CD14-positive monocyte (primary cell): Measurements from ENCODE around the gene KRTAP4-4. TPM values are rescaled to one million over a fixed set of nuclear protein-coding genes. Genes with fewer than 3 reads are reported as not detected.

Source experiments
- DNase-seq, 3 donors: peaks; one replicate each; pipeline ENCODE4 v3.0.0-alpha.2; 2011 to 2022
- H2AFZ ChIP-seq: 2 replicates; pipeline ENCODE4 v1.6.0; 2012; ENCODE audit warnings: mild to moderate bottlenecking, low read depth, low read length, inconsistent platforms; ENCODE audit not compliant: insufficient read depth, poor library complexity, severe bottlenecking
- H3K27ac ChIP-seq, 2 donors: 1 replicate in 1 of 2; 2 replicates in 1 of 2; pipeline ENCODE4 v1.5.1; 2012 to 2013; ENCODE audit warnings: low read length in 2 of 2, control low read depth in 1 of 2, inconsistent platforms in 1 of 2, low read depth in 1 of 2, mild to moderate bottlenecking in 1 of 2
- H3K27me3 ChIP-seq, 2 donors: one replicate each; pipeline versions ENCODE4 v1.6.0 to v1.6.1; 2011 to 2013; ENCODE audit warnings: low read length in 2 of 2; ENCODE audit not compliant: control insufficient read depth in 2 of 2, insufficient read depth in 2 of 2
- H3K36me3 ChIP-seq, 2 donors: replicated peaks in 1 of 2; 1 replicate in 1 of 2; 2 replicates in 1 of 2; pipeline versions ENCODE4 v1.5.1 to v1.6.1; 2012 to 2013; ENCODE audit warnings: low read length in 2 of 2, control low read depth in 1 of 2, inconsistent platforms in 1 of 2, mild to moderate bottlenecking in 1 of 2; ENCODE audit not compliant: insufficient read depth in 2 of 2, control insufficient read depth in 1 of 2
- H3K4me1 ChIP-seq, 2 donors: 1 replicate in 1 of 2; 2 replicates in 1 of 2; pipeline versions ENCODE4 v1.5.1 to v1.6.1; 2012 to 2013; ENCODE audit warnings: low read length in 2 of 2, control low read depth in 1 of 2, inconsistent platforms in 1 of 2, mild to moderate bottlenecking in 1 of 2, moderate library complexity in 1 of 2; ENCODE audit not compliant: insufficient read depth in 2 of 2, control insufficient read depth in 1 of 2
- H3K4me2 ChIP-seq: replicated peaks from 2 replicates; pipeline ENCODE3; 2012; ENCODE audit warnings: low read length, moderate library complexity, mild to moderate bottlenecking; ENCODE audit not compliant: poor library complexity, severe bottlenecking; ENCODE audit errors: extremely low read depth
- H3K4me3 ChIP-seq, 3 experiments: fragments of 200-600 bp in 1 of 3; sonication (generic) in 1 of 3; replicated peaks in 1 of 3; 1 replicate in 2 of 3; 2 replicates in 1 of 3; pipeline ENCODE4 v1.5.1; 2011 to 2013; ENCODE audit warnings: low read length in 3 of 3, mild to moderate bottlenecking in 3 of 3, control low read depth in 2 of 3, low read depth in 2 of 3, inconsistent platforms in 1 of 3, moderate library complexity in 1 of 3
- H3K79me2 ChIP-seq: 2 replicates; pipeline ENCODE4 v1.6.0; 2012; ENCODE audit warnings: mild to moderate bottlenecking, control low read depth, inconsistent platforms, low read length, moderate library complexity; ENCODE audit not compliant: insufficient read depth
- H3K9ac ChIP-seq: 2 replicates; pipeline ENCODE4 v1.6.0; 2017; ENCODE audit warnings: low read length, mild to moderate bottlenecking; ENCODE audit not compliant: insufficient read depth, poor library complexity, severe bottlenecking
- H3K9me3 ChIP-seq, 2 donors: replicated peaks in 1 of 2; 1 replicate in 1 of 2; 2 replicates in 1 of 2; pipeline versions ENCODE4 v1.5.1 to v1.6.1; 2012 to 2013; ENCODE audit warnings: low read length in 2 of 2, control low read depth in 1 of 2; ENCODE audit not compliant: control insufficient read depth in 1 of 2, insufficient read depth in 1 of 2
- H4K20me1 ChIP-seq: 2 replicates; pipeline ENCODE4 v1.6.0; 2012; ENCODE audit warnings: mild to moderate bottlenecking, low read length, control low read depth, moderate library complexity; ENCODE audit not compliant: insufficient read depth
- H3K27ac Mint-ChIP-seq, 7 donors: one replicate each; pipeline ENCODE4 v1.8.0; 2020; ENCODE audit warnings: mild to moderate bottlenecking in 7 of 7, mixed read lengths in 7 of 7, moderate library complexity in 6 of 7, inconsistent platforms in 2 of 7
- H3K27me3 Mint-ChIP-seq, 3 donors: one replicate each; pipeline ENCODE4 v1.8.0; 2021 to 2022; ENCODE audit warnings: low read depth in 3 of 3, mild to moderate bottlenecking in 3 of 3, mixed read lengths in 3 of 3, moderate library complexity in 3 of 3, inconsistent platforms in 1 of 3
- H3K36me3 Mint-ChIP-seq, 2 donors: one replicate each; pipeline ENCODE4 v1.8.0; 2020; ENCODE audit warnings: mixed read lengths in 2 of 2, inconsistent platforms in 1 of 2, mild to moderate bottlenecking in 1 of 2
- H3K4me1 Mint-ChIP-seq: one replicate; pipeline ENCODE4 v1.8.0; 2020; ENCODE audit warnings: mild to moderate bottlenecking, mixed read lengths
- H3K4me3 Mint-ChIP-seq, 2 donors: one replicate each; pipeline ENCODE4 v1.8.0; 2020; ENCODE audit warnings: mild to moderate bottlenecking in 2 of 2, mixed read lengths in 2 of 2, moderate library complexity in 1 of 2
- H3K9me3 Mint-ChIP-seq, 7 donors: one replicate each; pipeline ENCODE4 v1.8.0; 2020 to 2022; ENCODE audit warnings: mixed read lengths in 7 of 7, mild to moderate bottlenecking in 6 of 7, moderate library complexity in 6 of 7, inconsistent platforms in 2 of 7
- CTCF ChIP-seq: fragments of 200-600 bp; IDR thresholded peaks from one replicate; pipeline ENCODE4 v1.8.0; 2022; ENCODE audit warnings: antibody characterized with exemption, mild to moderate bottlenecking
- WGBS: methylation state at CpG from one replicate; pipeline ENCODE4 v1.1.5; 2013; ENCODE audit warnings: missing lambda C conversion rate; ENCODE audit not compliant: insufficient coverage; 5-methylcytosine and 5-hydroxymethylcytosine counted together
- intact Hi-C, 2 donors: fragments of 100-400 bp; cut with micrococcal nuclease; formaldehyde crosslinking; loops; one replicate each; pipeline versions ENCODE4 v1.15.0 to v1.15.1; 2023
- polyA plus RNA-seq, 3 donors: library from polyadenylated mRNA; depleted of rRNA in 1 of 3; unstranded in 2 of 3; stranded (reverse) in 1 of 3; fragments of 300-500 nt in 2 of 3; fragments of >200 nt in 1 of 3; fragmentation: Illumina TruSeq in 2 of 3; gene quantifications; 1 replicate in 2 of 3; 2 replicates in 1 of 3; pipeline ENCODE4 v1.2.3, GENCODE V29; 2012 to 2021

The KRTAP4-4 gene
- polyA plus RNA-seq, 3 donors = not detected

GRCh38 chr17:41178341-41178740 lies 17.8 kb upstream of the KRTAP4-4 start:
- H3K27ac ChIP-seq = no peak overlapping the region
- H3K27me3 ChIP-seq = no peaks in the 10 kb centered on the region
- 100% methylated on average over 2 of the region's 3 CpGs for WGBS
- H3K4me2 ChIP-seq = no peak overlapping the region
- Mint-ChIP-seq H3K36me3 (no peaks in the 10 kb centered on the region), H3K27ac (no peak overlapping the region), H3K4me1 (peaks cover 18% of the 10 kb centered on the region), H3K9me3 (peaks cover 0 to 2% (median 0%) of the 10 kb centered on the region in 7 donors), H3K4me3 (no peak overlapping the region), H3K27me3 (peaks cover 0 to 6% (median 3%) of the 10 kb centered on the region in 3 donors)
- no peak overlapping the region for H3K9ac ChIP-seq
- DNase-seq = peak; percentile 1 to 52 (median 3)
- peaks cover 0 to 10% of the 10 kb centered on the region in 2 donors for H3K4me1 ChIP-seq
- H3K9me3 ChIP-seq = no peaks in the 10 kb centered on the region
- no peaks in the 10 kb centered on the region for H4K20me1 ChIP-seq
- no peak for TF ChIP-seq CTCF
- H3K36me3 ChIP-seq = no peaks in the 10 kb centered on the region
- H2AFZ ChIP-seq = no peak overlapping the region
- no peak overlapping the region for H3K4me3 ChIP-seq
- intact Hi-C loops = no loop called here
- no peaks in the 10 kb centered on the region for H3K79me2 ChIP-seq

GRCh38 chr17:41177727-41178271 lies 17.3 kb upstream of the KRTAP4-4 start, which contains the start of gene KRTAP4-2:
Gene KRTAP4-2 (minus strand): TSS chr17:41178221. CDS start chr17:41178164, 57 bp downstream.
- H3K9ac ChIP-seq = no peak within 1 kb of the TSS
- H2AFZ ChIP-seq = no peak within 1 kb of the TSS
- no peak within 1 kb of the TSS for H3K4me3 ChIP-seq
- Mint-ChIP-seq H3K27me3 (peaks cover 0 to 6% (median 3%) of the 10 kb centered on the region in 3 donors), H3K36me3 (no peaks in the 10 kb centered on the region), H3K4me3 (no peak within 1 kb of the TSS), H3K9me3 (peaks cover 0 to 2% (median 0%) of the 10 kb centered on the region in 7 donors), H3K4me1 (peaks cover 19% of the 10 kb centered on the region), H3K27ac (peak within 1 kb of the TSS in 1 of 7 donors; percentile 1)
- H3K79me2 ChIP-seq = no peaks in the 10 kb centered on the region
- no peak within 1 kb of the TSS for H3K4me2 ChIP-seq
- no peak for TF ChIP-seq CTCF
- H3K4me1 ChIP-seq = peaks cover 0 to 10% of the 10 kb centered on the region in 2 donors
- H3K27me3 ChIP-seq = no peaks in the 10 kb centered on the region
- no peaks in the 10 kb centered on the region for H3K9me3 ChIP-seq
- no peaks in the 10 kb centered on the region for H4K20me1 ChIP-seq
- no peaks in the 10 kb centered on the region for H3K36me3 ChIP-seq
- no peak for DNase-seq
- intact Hi-C loops = no loop called here
- H3K27ac ChIP-seq = no peak within 1 kb of the TSS
- 100% methylated on average over 6 of the region's 7 CpGs for WGBS
